Stomach (tissue), 4 donors: ENCODE results near the gene SZT2.
"Not testable (repeated sequence)": the region's sequence is repeated elsewhere in the genome, so short reads cannot be mapped to it uniquely, and the experiment has no call there.

Experiments used
- POLR2A ChIP-seq, 4 donors: fragments of 450-650 bp; IDR thresholded peaks; one replicate each; pipeline ENCODE4 v1.6.1; 2016; ENCODE audit warnings: antibody characterized with exemption in 4 of 4, control low read depth in 2 of 4, mild to moderate bottlenecking in 1 of 4, moderate library complexity in 1 of 4
- POLR2AphosphoS5 ChIP-seq, 3 donors: sonication (generic); formaldehyde crosslinking; IDR thresholded peaks; one replicate each; pipeline ENCODE4 v1.6.1; 2016; ENCODE audit warnings: antibody characterized with exemption in 3 of 3
- TF ChIP-seq, protein P1 (sequence below), 7 experiments: fragments of 450-650 bp in 4 of 7; fragments of 200-600 bp in 3 of 7; sonication (generic) in 3 of 7; IDR thresholded peaks; one replicate each; pipeline ENCODE4 v1.5.1; 2016 to 2019; ENCODE audit warnings: antibody characterized with exemption in 7 of 7, control low read depth in 2 of 7, mild to moderate bottlenecking in 1 of 7

DNA sequence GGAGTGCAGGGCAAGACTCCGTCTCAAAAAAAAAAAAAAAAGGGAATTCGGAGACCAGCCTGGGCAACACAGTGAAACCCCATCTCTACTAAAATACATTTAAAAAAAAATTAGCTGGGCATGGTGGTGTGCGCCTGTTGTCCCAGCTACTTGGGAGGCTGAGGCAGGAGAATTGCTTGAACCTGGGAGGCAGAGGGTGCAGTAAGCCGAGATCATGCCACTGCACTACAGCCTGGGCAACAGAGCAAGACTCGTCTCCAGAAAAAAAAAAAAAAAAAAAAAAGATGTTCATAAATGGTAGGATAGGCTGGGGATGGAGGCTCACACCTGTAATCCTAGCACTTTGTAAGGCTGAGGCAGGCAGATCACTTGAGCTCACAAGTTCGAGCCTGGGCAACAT is 19.9 kb upstream of the SZT2 start:
- TF ChIP-seq POLR2A, POLR2AphosphoS5 (IDR thresholded peaks at IDR 0.05): not testable (repeated sequence)
- TF ChIP-seq, protein P1, sequence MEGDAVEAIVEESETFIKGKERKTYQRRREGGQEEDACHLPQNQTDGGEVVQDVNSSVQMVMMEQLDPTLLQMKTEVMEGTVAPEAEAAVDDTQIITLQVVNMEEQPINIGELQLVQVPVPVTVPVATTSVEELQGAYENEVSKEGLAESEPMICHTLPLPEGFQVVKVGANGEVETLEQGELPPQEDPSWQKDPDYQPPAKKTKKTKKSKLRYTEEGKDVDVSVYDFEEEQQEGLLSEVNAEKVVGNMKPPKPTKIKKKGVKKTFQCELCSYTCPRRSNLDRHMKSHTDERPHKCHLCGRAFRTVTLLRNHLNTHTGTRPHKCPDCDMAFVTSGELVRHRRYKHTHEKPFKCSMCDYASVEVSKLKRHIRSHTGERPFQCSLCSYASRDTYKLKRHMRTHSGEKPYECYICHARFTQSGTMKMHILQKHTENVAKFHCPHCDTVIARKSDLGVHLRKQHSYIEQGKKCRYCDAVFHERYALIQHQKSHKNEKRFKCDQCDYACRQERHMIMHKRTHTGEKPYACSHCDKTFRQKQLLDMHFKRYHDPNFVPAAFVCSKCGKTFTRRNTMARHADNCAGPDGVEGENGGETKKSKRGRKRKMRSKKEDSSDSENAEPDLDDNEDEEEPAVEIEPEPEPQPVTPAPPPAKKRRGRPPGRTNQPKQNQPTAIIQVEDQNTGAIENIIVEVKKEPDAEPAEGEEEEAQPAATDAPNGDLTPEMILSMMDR (IDR thresholded peaks at IDR 0.05), result not testable (repeated sequence)
